Stimulated activated memory B cell treated with anti-CD40 and anti-IgM and Interleukin-4, amounts not matched to agents 10 μg/mL and 1 μg/mL and 100 μg/mL, for 72 hours (primary cell): ENCODE data around the gene TENM4.

ENCODE experiments used
- ATAC-seq: fragments of 150-1000 bp; cut with Tn5 transposase; 2 replicates; pipeline ENCODE4 v1.10.0; 2021
- H3K27ac Mint-ChIP-seq: one replicate; pipeline ENCODE4 v1.8.0; 2022; ENCODE audit warnings: mild to moderate bottlenecking, mixed read lengths
- H3K27me3 Mint-ChIP-seq: one replicate; pipeline ENCODE4 v1.8.0; 2022; ENCODE audit warnings: mixed read lengths
- H3K36me3 Mint-ChIP-seq: one replicate; pipeline ENCODE4 v1.8.0; 2022; ENCODE audit warnings: mixed read lengths
- H3K4me1 Mint-ChIP-seq: one replicate; pipeline ENCODE4 v1.8.0; 2022; ENCODE audit warnings: mixed read lengths
- H3K4me3 Mint-ChIP-seq: one replicate; pipeline ENCODE4 v1.8.0; 2022; ENCODE audit warnings: mild to moderate bottlenecking, moderate library complexity, mixed read lengths
- H3K9me3 Mint-ChIP-seq: one replicate; pipeline ENCODE4 v1.8.0; 2022; ENCODE audit warnings: mixed read lengths

The TENM4 gene

DNA sequence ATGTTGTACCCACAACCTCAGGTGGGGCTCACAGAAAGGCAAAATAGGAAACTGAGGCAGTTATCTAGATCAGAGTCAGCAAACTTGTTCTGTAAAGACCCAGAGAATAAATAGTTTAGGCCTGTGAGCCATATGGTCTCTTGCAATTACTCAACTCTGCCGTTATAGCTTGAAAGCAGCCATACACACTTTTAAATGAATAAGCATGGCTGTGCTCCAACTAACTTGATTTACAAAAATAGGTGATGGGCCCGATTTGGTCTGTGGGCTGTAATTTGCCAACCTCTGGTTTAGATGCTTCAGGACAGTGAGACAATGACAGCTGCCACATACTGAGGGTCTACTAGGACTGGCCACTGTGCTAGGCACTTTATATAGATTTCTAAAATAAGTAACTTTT is 667.3 kb downstream of the TENM4 start:
- no peak for ATAC-seq
- no peaks in the 10 kb centered on the region for H3K9me3 Mint-ChIP-seq
- no peaks in the 10 kb centered on the region for H3K36me3 Mint-ChIP-seq
- no peak overlapping the region for H3K27ac Mint-ChIP-seq
- no peak overlapping the region for H3K4me3 Mint-ChIP-seq
- no peaks in the 10 kb centered on the region for H3K27me3 Mint-ChIP-seq
- no peaks in the 10 kb centered on the region for H3K4me1 Mint-ChIP-seq

DNA sequence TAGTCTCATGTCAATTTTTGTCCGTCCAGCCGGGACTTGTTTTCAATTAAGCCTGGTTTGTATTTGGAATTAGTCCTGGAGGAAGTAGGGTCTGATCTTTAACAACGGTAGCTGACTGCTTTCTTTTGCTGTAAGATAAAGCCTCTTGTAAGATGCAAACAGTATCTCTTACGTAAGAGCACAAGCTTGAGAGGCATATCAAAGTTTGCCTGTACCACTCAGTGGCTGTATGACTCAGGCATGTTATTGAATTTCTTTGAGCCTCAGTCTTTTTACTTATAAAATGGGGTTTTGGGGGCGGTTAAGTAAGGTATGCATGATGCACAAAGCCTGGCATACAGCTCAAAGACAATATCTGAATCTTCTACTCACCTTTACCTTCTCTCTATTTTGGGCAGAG is 667.8 kb downstream of the TENM4 start:
- no peak for ATAC-seq
- Mint-ChIP-seq H3K27me3 (no peaks in the 10 kb centered on the region), H3K4me1 (no peaks in the 10 kb centered on the region), H3K27ac (no peak overlapping the region), H3K4me3 (no peak overlapping the region), H3K9me3 (no peaks in the 10 kb centered on the region), H3K36me3 (no peaks in the 10 kb centered on the region)

DNA sequence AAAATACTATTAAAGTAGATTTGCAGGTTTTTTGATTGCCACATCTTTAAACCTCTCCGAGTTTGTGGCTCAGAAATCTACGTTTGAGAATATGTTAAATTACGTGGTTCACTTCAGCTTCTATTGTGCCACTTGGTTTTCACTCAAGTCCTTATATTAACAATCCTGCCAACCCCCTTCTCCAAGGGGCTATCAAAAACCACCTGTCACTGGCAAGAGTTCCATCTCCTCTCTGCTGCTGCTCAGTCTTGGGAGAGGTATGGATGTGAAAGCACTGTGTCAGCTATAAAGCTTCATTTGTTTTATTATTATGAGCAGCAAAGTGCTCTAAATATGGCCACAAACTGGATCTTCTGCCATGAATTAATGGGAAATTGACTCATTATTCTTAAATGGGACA is 668.6 kb downstream of the TENM4 start:
- no peak for ATAC-seq
- Mint-ChIP-seq H3K4me1 (no peaks in the 10 kb centered on the region), H3K27ac (no peak overlapping the region), H3K9me3 (no peaks in the 10 kb centered on the region), H3K36me3 (no peaks in the 10 kb centered on the region), H3K27me3 (no peaks in the 10 kb centered on the region), H3K4me3 (no peak overlapping the region)

DNA sequence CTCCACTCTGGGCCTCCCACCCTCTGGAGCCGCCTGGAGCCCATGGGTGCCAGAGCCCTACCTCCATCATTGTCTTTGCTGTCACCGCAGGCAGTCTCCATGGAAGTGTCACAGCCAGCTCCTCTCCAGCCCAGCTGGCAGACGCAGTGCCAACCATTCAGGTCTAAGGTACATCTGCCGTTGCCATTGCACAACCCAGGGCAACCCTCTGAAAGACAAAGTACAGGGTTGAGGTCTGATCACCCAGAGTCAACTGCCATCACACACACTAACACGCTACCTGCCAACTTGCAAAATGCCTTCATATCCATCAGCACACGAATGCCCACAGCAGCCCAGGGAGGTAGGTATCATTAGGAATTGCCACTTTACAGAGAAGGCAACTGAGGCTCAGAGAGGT is 669.9 kb downstream of the TENM4 start:
- H3K27me3 Mint-ChIP-seq, result no peaks in the 10 kb centered on the region

DNA sequence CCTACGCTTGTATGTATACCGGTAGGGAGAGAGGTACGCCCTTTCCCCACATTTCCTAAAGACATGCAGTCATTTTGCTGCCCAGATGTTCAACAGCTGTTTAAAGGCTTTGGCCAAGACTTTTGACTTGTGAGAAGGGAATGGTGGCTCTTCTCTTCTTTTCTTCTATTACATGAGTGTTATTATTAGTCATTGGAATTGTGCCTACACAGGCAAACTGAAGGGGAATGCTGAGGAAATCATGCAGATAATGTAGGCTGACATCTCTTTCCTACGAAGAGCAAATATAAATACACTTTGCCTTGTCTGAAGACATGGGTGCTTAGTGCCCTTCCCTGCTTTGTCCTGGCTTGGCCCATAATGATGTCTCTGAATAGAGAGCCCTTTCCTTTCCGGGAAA is 671.9 kb downstream of the TENM4 start:
- Mint-ChIP-seq H3K36me3 (no peaks in the 10 kb centered on the region), H3K9me3 (no peaks in the 10 kb centered on the region), H3K27me3 (no peaks in the 10 kb centered on the region), H3K27ac (no peak overlapping the region), H3K4me1 (no peaks in the 10 kb centered on the region), H3K4me3 (no peak overlapping the region)
- ATAC-seq, result no peak

More for the DNA sequence above, 669.9 kb downstream of the TENM4 start:
- H3K4me3 Mint-ChIP-seq, result no peak overlapping the region
- H3K4me1 Mint-ChIP-seq, result no peaks in the 10 kb centered on the region
- no peaks in the 10 kb centered on the region for H3K9me3 Mint-ChIP-seq
- no peak overlapping the region for H3K27ac Mint-ChIP-seq
- ATAC-seq, result no peak
- H3K36me3 Mint-ChIP-seq, result no peaks in the 10 kb centered on the region

DNA sequence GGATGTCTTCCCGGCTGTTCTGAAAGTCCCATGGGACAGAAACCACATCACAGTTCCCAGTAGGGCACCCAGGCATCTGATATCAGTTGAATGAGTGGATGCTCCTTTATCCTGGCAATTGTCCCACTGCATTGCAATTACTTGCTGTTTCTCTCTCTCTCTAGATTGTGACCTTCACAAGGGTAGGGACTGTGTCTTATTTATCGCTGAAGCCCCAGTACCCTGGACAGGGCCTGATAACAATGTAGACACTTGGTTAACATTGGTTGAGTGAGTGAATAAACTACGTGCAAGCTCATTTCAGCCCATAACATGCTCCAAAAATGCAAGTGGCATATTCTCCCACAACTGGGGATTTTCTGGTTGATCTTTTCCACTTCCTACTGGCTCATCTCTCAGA is 672.5 kb downstream of the TENM4 start:
- H3K27ac Mint-ChIP-seq, result no peak overlapping the region
- H3K36me3 Mint-ChIP-seq, result no peaks in the 10 kb centered on the region
- no peaks in the 10 kb centered on the region for H3K9me3 Mint-ChIP-seq
- H3K27me3 Mint-ChIP-seq, result no peaks in the 10 kb centered on the region
- no peaks in the 10 kb centered on the region for H3K4me1 Mint-ChIP-seq
- H3K4me3 Mint-ChIP-seq, result no peak overlapping the region
- ATAC-seq, result no peak

DNA sequence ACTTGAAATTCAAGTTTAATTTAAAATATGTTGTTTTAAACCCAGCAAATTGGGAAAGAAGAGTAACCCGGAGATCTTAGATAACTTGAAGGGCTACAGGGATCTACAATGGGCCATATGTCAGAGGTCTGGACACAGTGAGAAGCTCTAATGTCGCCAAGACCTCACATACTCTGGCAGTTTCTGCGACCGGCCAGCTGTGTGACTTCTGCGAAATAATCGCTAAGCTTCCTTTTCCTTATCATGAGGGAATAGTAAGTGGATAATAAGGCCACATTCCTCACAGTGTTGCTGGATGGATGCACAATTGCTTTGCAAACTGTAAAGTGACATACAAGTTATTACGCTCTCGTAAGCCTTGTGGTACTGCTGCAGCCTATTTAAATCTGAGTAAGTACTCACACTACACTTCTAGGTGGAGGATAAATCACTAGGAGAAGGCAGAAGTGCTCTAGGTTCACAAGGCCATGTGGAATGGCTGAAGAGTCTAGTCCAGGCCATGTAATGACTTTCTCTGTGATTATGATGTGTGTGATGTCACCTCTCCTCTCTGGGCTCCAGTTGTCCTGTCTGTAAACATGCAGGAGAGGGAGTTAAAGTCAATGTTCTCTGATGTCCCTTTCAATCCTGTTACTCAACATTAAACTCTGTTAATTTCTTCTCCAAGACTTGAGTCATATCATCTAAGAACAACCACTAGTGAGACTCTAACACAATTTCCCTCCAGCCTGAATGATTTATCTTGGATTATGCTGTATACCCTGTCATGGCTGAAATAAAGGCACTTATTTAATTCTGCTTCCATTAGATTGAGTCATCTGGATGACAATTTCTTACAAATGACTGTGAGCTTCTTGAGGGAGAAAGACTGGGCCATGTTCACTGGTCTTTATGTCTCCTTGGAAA is 673.5 kb downstream of the TENM4 start:
- H3K27me3 Mint-ChIP-seq, result no peaks in the 10 kb centered on the region
- no peak for ATAC-seq
- H3K4me3 Mint-ChIP-seq, result no peak overlapping the region
- no peaks in the 10 kb centered on the region for H3K9me3 Mint-ChIP-seq
- no peaks in the 10 kb centered on the region for H3K36me3 Mint-ChIP-seq
- no peaks in the 10 kb centered on the region for H3K4me1 Mint-ChIP-seq
- H3K27ac Mint-ChIP-seq, result no peak overlapping the region

DNA sequence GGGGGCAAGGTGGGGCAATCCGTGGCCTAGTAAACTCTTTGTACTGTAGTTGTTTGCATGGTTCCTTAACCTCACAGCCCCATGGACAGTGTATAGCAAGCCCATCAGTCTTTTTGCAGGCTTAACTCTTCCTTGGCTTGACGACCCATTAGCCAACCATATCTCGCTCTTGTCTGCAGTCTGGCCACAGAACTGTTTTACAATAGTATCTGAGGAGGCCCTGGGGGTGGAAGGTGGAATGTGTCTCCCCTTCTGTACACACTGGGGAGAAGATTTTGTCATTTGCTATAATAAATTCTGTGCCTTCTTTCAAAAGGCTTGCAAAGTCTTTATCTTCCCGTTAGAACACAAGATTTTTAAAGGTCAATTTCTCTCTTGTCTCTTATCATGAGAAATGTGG is 675.9 kb downstream of the TENM4 start:
- Mint-ChIP-seq H3K27me3 (no peaks in the 10 kb centered on the region), H3K4me1 (no peaks in the 10 kb centered on the region), H3K9me3 (no peaks in the 10 kb centered on the region), H3K27ac (no peak overlapping the region), H3K36me3 (no peaks in the 10 kb centered on the region), H3K4me3 (no peak overlapping the region)
- no peak for ATAC-seq

DNA sequence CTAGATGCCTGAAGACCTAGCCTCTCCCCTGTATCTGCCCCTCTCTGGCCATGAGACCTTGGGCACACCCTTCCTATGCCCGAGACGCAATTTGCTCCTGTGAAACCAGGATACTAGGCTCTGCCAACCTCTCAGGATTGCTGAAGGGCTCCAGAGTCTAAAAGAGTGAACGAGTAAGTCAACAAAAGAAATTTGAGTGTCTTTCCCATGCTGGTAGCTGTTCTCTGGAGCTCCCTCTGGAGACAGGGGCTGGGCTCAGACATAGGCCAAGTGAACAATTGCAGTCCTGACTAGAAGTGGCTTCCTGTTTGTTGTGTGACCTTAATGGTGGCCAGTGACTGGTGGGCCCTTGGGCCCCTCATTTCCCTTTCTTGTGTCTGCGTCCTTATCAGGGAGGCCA is 677.2 kb downstream of the TENM4 start:
- Mint-ChIP-seq H3K9me3 (no peaks in the 10 kb centered on the region), H3K27ac (no peak overlapping the region), H3K4me3 (no peak overlapping the region), H3K27me3 (no peaks in the 10 kb centered on the region), H3K36me3 (no peaks in the 10 kb centered on the region), H3K4me1 (no peaks in the 10 kb centered on the region)
- ATAC-seq, result no peak

DNA sequence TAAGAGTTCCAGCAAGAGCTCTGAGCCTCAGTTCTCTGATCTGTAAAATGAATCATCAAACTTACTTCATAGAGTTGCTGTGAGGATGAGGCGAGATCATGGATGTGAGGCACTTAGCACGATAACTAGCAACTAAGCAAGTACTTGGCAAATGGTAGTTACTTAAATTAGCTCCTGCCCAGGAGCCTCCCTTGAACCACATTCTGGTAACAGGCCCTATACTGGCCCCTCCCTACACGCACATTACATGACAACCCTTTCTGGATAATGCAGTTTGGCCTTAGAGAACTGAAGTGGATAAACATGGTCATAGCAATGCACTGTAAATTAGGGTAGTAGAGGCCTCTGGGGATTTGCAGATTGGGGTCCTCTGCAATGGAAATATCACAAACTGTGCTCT is 678.7 kb downstream of the TENM4 start:
- H3K4me1 Mint-ChIP-seq, result no peaks in the 10 kb centered on the region
- ATAC-seq, result no peak
- H3K4me3 Mint-ChIP-seq, result no peak overlapping the region
- H3K9me3 Mint-ChIP-seq, result no peaks in the 10 kb centered on the region
- no peak overlapping the region for H3K27ac Mint-ChIP-seq
- no peaks in the 10 kb centered on the region for H3K27me3 Mint-ChIP-seq
- no peaks in the 10 kb centered on the region for H3K36me3 Mint-ChIP-seq

DNA sequence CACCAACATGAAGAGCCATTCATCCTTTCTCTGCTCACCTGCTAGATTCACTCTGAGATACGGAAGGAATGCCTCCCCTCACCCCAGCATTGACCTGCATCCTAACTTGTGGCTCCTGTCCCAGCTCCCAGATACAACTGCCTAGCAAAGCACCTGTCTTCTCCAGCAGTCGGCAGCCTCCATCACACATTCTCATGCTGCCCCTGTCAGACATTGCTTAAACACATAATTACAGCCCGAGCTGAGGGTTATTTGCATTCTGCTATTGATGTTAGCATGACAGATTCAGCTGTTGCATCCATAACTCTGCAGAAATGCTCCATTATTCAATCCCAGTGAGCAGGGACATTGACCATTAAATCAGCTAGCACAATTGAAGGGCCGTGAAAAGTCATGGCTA is 681.8 kb downstream of the TENM4 start:
- no peak overlapping the region for H3K4me3 Mint-ChIP-seq
- peaks cover 8% of the 10 kb centered on the region for H3K27me3 Mint-ChIP-seq
- H3K36me3 Mint-ChIP-seq, result no peaks in the 10 kb centered on the region
- H3K9me3 Mint-ChIP-seq, result no peaks in the 10 kb centered on the region
- H3K27ac Mint-ChIP-seq, result no peak overlapping the region
- ATAC-seq, result no peak
- no peaks in the 10 kb centered on the region for H3K4me1 Mint-ChIP-seq

DNA sequence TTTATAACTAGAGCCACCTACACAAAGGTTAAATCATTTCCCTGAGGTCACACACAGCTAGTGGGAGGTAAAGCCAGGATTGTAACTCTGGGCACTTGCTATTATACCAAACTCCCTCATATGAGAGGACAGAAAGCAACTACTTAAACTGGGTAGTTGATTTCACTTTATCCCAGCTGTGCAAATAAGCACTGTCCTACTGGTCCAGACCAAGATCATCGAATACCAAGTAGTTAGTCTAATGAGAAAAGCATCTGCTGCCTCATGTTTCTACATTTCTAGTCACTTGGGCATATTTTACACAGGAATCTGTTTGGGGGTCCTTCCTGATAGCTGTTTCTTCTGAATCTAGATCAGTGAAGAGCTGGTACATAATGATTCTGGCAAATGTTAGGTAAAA is 687.5 kb downstream of the TENM4 start:
- ATAC-seq, result no peak
- Mint-ChIP-seq H3K27me3 (peaks cover 19% of the 10 kb centered on the region), H3K36me3 (no peaks in the 10 kb centered on the region), H3K4me1 (no peaks in the 10 kb centered on the region), H3K9me3 (no peaks in the 10 kb centered on the region), H3K27ac (no peak overlapping the region), H3K4me3 (no peak overlapping the region)

DNA sequence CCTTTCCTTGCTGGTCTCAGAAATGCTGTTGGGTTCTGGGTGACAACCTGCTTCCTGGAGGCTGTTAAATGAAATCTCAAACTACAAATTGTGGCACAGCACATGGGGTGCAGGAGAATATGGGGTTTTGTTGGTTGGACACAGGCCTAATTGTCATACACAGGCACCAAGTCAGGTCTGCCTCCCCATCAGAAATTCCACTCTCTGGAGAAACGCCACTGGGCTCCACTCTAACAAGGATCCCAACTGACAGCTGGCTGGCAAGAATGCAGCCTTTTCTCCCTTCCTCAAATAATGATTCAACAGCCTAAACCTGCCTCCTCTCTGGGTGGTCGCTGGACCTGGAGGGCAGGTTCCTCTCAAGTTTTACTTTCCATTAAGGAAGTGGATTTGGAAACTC is 688.3 kb downstream of the TENM4 start:
- Mint-ChIP-seq H3K27ac (no peak overlapping the region), H3K9me3 (no peaks in the 10 kb centered on the region), H3K27me3 (peaks cover 19% of the 10 kb centered on the region), H3K4me3 (no peak overlapping the region), H3K36me3 (no peaks in the 10 kb centered on the region), H3K4me1 (no peaks in the 10 kb centered on the region)
- no peak for ATAC-seq

DNA sequence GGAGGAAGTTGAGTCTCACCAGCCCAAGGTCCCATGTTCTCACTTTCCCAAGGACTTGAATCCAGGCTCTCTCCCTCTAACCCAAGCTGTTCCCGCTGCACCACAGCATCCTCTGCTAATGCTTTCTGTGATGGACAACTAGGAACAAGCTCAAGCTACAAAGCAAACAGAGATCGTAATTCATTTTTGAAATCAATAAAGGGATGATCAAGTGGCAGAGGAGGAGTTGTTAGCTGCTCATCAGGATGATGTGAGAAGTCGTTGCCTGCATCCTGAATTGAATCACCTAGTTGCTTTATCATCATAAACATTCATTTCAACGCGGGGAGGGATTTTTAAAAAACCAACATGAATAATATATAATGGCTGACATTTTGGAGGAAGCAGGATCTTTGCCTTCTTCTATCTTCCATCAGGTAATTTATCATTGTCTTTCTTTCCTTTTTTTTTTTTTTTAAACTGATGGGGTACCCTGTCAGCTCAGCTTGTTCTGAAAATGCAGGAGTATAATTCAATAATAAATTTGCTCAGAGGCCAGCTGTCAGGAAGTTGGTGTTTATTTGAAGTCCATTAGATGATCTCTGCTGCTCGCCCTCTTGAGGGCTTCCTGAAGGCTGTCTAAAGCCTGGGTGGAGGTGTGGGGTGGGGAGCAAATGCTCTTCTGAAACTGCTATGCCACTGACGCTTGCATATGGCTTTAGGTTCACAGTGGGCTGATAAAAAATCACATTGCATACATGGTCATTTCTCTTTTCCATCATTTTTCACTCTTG is 691.7 kb downstream of the TENM4 start:
- no peaks in the 10 kb centered on the region for H3K4me1 Mint-ChIP-seq
- peaks cover 21% of the 10 kb centered on the region for H3K27me3 Mint-ChIP-seq
- H3K27ac Mint-ChIP-seq, result no peak overlapping the region
- H3K9me3 Mint-ChIP-seq, result no peaks in the 10 kb centered on the region
- H3K4me3 Mint-ChIP-seq, result no peak overlapping the region
- no peaks in the 10 kb centered on the region for H3K36me3 Mint-ChIP-seq
- no peak for ATAC-seq

DNA sequence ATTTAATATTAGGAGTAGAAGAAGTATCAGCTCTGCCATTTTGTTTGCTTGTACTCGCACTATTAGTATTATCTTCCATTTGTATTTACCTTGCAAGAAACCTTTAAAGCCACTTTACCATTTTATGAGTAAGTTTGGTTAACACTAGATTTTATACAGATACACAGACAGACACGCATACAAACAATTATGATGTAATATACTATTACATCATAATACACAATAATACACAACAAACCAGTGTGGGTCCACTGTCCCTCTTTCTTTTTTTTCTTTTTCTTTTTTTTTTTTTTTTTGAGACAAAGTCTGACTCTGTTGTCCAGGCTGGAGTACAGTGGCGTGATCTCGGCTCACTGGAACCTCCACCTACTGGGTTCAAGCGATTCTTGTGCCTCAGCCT is 695.9 kb downstream of the TENM4 start:
- Mint-ChIP-seq H3K27me3 (peaks cover 10% of the 10 kb centered on the region), H3K9me3 (no peaks in the 10 kb centered on the region), H3K36me3 (no peaks in the 10 kb centered on the region), H3K4me3 (no peak overlapping the region), H3K27ac (no peak overlapping the region), H3K4me1 (no peaks in the 10 kb centered on the region)
- ATAC-seq, result no peak

DNA sequence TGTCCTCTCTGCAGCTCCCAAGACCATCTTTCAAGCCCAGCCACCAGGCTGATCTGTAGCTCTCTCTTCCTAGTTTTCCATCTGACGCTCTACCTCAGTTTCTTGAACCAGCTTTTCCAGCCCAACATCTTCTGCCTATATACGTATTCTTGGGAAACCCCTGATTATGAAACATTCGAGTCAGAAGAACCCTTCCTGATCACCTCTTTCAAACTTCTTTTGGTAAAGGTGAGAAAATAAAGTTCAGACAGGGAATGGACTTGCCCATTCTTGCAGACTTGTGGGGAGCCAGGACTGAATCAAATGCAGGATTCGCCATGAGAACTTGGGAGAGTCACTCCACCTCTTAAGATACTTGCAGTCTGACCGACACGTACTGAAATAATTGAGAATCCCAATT is 696.6 kb downstream of the TENM4 start:
- H3K9me3 Mint-ChIP-seq, result no peaks in the 10 kb centered on the region
- peaks cover 10% of the 10 kb centered on the region for H3K27me3 Mint-ChIP-seq
- ATAC-seq, result no peak
- H3K4me1 Mint-ChIP-seq, result no peaks in the 10 kb centered on the region
- no peak overlapping the region for H3K4me3 Mint-ChIP-seq
- no peak overlapping the region for H3K27ac Mint-ChIP-seq
- H3K36me3 Mint-ChIP-seq, result no peaks in the 10 kb centered on the region
